ENCODE results near the gene UCK2. TPM values are rescaled to one million over a fixed set of nuclear protein-coding genes. Genes with fewer than 3 reads are reported as not detected.

The UCK2 gene
- total RNA-seq, 1 experiment from 2014 or later: 158 TPM

DNA sequence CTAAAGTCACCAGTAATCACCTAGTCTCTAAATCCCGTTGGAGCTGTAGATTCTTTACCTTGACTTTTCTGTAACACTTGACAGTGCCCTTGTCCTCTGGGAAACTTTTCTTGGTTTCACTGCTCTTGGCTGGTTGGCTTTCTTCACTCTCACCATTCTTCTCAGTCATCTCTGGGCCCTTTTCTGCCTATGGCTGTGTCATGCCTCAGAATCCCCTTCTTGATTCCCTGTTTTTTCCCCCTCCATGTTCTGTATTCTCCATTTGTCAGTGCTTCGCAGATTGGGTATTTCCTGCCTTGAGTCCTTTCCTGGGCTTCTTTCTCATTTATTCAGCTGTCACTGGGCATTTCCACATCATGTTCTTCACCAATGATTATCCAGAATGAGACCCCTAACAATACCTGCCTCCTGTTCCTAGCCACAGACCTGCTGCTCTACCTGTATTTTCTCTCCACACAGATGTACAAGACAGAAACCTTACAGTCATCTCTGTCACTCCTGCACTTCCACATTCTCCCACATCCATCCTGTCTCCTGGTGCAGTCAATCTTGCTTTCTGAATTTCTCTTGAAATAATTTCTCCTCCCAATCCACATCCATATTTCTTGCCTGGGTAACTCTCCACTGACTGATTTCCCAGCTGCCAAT lies 14.7 kb downstream of the UCK2 start:
- H3K36me3 ChIP-seq (replicated peaks; ENCODE audit: control insufficient read depth, insufficient read depth, low read length): no peaks in the 10 kb centered on the region
- H3K4me3 ChIP-seq (ENCODE audit: insufficient read depth, low read depth, low read length): no peak overlapping the region
- no peak for DNase-seq
- no peaks in the 10 kb centered on the region for H3K27me3 ChIP-seq (ENCODE audit: control insufficient read depth, insufficient read depth, low read length)

DNA sequence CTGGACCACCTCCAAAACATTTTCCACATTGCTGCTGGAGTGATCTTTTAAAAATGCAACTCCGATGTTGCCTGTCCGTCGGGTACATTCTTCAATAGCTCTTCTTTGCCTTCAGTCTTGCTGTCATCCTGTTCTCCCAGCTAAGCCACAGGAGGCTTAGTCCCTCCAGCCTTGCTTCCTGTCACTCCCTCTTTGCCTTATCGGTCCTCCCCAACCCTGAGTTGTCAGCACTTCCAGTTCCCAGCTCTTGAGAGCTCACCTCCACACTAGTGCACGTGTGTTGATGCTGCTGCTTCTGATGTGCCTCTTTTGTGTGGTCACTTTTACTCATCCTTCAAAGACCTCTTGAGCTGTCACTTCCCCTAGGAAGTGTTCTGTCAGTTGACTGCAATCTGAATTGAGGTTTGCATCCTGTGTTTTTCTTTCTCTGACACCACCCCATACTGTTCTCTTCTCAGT lies 15.3 kb downstream of the UCK2 start:
- DNase-seq: no peak
- H3K4me3 ChIP-seq (ENCODE audit: insufficient read depth, low read depth, low read length): no peak overlapping the region
- H3K27me3 ChIP-seq (ENCODE audit: control insufficient read depth, insufficient read depth, low read length): no peaks in the 10 kb centered on the region

DNA sequence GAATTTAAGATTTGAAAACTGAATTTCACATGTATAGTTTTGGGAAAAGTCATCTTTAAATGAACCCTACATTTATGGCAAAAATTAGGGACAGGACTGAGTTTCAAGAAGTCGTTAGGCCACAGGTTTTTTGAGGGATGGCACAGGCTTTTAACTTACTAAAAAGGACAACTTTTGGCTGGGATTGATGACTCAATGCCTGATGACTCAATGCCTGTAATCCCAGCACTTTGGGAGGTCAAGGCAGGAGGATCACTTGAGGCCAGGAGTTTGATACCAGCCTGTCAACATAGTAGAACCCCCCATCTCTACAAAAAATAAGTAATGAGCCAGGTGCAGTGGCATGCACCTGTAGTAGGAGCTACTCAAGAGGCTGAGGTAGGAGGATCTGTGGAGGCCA lies 15.9 kb downstream of the UCK2 start:
- DNase-seq: no peak
- Histone ChIP-seq H3K4me3 (ENCODE audit: insufficient read depth, low read depth, low read length) (no peak overlapping the region), H3K27me3 (ENCODE audit: control insufficient read depth, insufficient read depth, low read length) (no peaks in the 10 kb centered on the region), H3K36me3 (replicated peaks; ENCODE audit: control insufficient read depth, insufficient read depth, low read length) (no peaks in the 10 kb centered on the region)

More for the DNA sequence above, 15.3 kb downstream of the UCK2 start:
- H3K36me3 ChIP-seq (replicated peaks; ENCODE audit: control insufficient read depth, insufficient read depth, low read length): no peaks in the 10 kb centered on the region

DNA sequence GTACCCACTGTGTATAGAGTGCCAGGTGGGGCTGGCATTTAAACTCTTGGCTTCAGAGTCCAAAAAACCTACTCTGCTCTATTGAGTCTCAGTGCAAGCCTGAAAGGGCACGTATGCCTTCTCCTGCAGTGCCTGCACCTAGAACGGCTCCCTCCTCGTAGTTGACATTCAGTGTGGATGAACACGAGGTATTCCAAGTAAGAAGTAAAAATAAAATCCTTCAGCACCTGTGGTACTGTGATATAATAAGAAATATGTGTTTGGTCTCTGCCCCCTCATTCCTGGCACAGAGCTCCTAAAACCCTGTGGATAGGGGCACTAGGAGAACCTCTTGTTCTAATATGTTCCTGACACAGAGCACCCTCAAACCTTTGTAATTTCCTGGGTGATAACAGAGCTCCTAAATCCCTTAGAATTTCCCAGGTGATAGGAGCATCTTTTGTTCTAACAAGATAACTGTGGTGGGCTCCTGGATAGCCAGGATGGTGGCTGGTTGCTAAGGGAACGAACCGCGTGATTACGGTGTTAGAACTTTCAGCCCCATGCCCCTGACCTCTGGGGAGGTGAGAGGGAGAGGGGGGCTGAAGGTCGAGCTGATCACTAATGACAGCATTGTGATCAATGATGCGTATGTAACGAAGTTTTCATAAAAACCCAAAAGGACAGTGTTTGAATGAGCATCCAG lies 16.8 kb downstream of the UCK2 start:
- Histone ChIP-seq H3K27me3 (ENCODE audit: control insufficient read depth, insufficient read depth, low read length) (no peaks in the 10 kb centered on the region), H3K4me3 (ENCODE audit: insufficient read depth, low read depth, low read length) (no peak overlapping the region), H3K36me3 (replicated peaks; ENCODE audit: control insufficient read depth, insufficient read depth, low read length) (no peaks in the 10 kb centered on the region)
- DNase-seq: no peak

DNA sequence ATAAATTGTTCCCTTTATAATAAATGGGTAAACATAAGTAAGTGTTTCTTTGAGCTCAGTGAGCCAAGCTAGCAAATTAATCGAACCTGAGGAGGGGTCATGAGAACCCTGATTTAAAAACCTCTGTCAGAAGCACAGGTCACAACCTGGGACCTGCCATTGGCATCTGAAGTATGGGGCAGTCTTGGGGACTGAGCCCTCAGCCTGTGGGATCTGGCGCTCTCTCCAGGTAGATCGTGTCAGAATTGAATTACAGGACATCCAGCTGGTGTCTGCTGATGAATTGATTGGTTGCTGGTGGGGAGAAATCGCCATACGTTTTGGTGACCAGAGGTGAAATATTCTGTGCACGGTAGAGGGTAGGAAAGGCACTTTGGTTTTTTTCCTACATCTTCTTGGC lies 17.5 kb downstream of the UCK2 start:
- H3K4me3 ChIP-seq (ENCODE audit: insufficient read depth, low read depth, low read length): no peak overlapping the region
- no peaks in the 10 kb centered on the region for H3K27me3 ChIP-seq (ENCODE audit: control insufficient read depth, insufficient read depth, low read length)
- DNase-seq: no peak
- H3K36me3 ChIP-seq (replicated peaks; ENCODE audit: control insufficient read depth, insufficient read depth, low read length): no peaks in the 10 kb centered on the region

DNA sequence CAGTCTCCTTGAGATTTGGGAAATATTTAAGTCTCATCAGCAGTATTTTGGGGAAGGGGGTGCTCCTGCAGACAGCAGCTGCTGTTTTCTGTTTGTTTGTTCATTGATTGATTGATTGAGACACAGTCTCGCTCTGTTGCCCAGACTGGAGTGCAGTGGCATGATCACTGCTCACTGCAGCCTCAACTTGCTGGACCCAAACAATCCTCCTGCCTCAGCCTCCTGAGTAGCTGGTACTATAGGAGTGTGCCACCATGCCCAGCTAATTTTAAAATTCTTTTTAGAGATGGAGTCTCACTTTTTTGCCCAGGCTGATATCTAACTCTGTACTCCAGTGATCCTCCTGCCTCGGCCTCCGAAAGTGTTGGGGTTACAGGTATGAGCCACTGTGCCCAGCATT lies 18.2 kb downstream of the UCK2 start:
- H3K36me3 ChIP-seq (replicated peaks; ENCODE audit: control insufficient read depth, insufficient read depth, low read length): no peaks in the 10 kb centered on the region
- H3K27me3 ChIP-seq (ENCODE audit: control insufficient read depth, insufficient read depth, low read length): no peaks in the 10 kb centered on the region
- DNase-seq: no peak
- H3K4me3 ChIP-seq (ENCODE audit: insufficient read depth, low read depth, low read length): no peak overlapping the region

DNA sequence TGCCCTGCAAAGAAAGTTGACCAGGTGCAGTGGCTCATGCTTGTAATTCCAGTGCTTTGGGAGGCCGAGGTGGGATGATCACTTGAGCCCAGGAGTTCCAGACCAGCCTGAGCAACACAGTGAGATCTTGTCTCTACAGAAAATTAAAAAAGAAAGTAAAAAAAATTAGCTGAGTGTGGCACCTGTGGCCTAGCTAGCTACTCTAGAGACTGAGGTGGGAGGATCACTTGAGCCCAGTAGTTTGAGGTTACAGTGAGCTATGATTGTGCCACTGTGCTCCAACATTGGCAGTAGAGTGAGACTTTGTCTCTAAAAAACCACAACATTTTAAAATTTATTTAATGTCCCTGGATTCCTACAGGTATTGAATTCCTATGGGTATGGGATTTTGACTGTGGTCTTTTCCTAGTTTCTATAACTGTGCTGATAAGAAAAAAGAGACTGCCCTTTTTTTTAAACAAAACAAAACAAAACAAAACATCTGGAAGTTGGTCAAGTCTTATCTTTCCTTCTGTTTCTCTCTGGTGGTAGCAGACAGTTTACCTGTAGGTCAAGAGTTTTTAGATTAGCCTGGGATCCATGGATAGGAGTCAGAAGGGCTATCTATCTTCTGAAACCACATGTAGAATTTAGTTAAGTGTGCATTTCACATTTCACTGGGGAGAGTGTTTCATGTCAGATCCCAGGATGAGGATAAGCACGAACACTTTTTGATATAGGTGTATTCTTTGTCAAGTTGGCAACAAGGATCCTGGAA lies 18.8 kb downstream of the UCK2 start:
- no peaks in the 10 kb centered on the region for H3K27me3 ChIP-seq (ENCODE audit: control insufficient read depth, insufficient read depth, low read length)
- no peak overlapping the region for H3K4me3 ChIP-seq (ENCODE audit: insufficient read depth, low read depth, low read length)
- no peaks in the 10 kb centered on the region for H3K36me3 ChIP-seq (replicated peaks; ENCODE audit: control insufficient read depth, insufficient read depth, low read length)
- no peak for DNase-seq

DNA sequence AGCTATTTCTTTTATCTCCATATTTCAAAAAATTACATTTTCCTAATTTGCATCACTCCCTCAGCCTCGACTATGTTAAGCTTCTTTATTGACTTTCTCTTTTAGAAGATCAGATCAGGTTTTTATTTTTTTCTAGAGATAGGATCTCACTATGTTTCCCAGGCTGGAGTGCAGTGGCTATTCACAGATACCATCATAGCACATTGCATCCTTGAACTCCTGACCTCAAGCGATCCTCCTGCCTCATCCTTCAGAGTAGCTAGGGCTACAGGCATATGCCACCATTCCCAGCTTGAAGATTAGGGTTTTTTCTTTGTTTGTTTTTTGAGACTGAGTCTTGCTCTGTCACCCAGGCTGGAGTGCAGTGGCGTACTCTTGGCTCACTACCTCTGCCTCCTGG lies 20.1 kb downstream of the UCK2 start:
- Histone ChIP-seq H3K27me3 (ENCODE audit: control insufficient read depth, insufficient read depth, low read length) (no peaks in the 10 kb centered on the region), H3K36me3 (replicated peaks; ENCODE audit: control insufficient read depth, insufficient read depth, low read length) (no peaks in the 10 kb centered on the region), H3K4me3 (ENCODE audit: insufficient read depth, low read depth, low read length) (no peak overlapping the region)
- no peak for DNase-seq

DNA sequence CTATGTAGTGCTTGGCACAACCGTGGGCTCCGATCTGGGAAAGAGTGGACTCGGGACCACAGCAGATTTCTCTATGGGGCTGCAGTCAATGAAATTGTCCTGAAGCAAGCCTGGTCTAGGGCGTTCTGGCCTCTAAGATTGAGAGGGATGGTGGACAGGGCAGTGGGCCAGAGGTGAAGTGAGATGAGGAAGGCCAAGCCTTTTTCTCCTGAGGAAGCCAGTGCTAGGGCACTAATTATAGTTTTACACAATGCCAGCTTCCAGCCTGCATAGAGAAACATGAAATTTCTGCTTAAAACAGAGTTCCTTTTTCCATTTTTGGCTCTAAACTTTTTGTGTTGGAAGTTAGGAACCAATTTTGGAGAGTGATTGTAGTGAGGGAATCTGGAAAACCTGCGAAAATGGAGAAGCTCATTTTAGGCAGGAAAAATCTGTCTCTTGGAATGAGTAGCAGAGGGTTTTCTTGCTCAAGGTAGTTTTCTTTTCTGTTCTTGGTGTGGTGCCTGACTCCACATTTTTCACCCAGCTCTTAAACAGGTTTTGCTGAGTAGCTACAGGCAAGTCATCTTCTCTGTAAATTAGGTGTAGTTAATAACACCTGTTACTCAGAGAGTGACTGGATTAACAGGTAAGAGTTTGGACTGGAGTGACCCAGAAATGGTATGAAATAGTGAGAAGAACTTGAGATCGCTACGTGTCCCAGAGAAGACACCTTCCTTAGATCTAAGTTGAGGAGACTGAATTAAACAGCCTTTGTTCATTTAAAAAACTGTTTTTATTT lies 22.1 kb downstream of the UCK2 start:
- H3K4me3 ChIP-seq (ENCODE audit: insufficient read depth, low read depth, low read length): no peak overlapping the region
- no peaks in the 10 kb centered on the region for H3K27me3 ChIP-seq (ENCODE audit: control insufficient read depth, insufficient read depth, low read length)
- DNase-seq: no peak
- no peaks in the 10 kb centered on the region; the same call in 1 of the 2 replicates for H3K36me3 ChIP-seq (replicated peaks; ENCODE audit: control insufficient read depth, insufficient read depth, low read length)

DNA sequence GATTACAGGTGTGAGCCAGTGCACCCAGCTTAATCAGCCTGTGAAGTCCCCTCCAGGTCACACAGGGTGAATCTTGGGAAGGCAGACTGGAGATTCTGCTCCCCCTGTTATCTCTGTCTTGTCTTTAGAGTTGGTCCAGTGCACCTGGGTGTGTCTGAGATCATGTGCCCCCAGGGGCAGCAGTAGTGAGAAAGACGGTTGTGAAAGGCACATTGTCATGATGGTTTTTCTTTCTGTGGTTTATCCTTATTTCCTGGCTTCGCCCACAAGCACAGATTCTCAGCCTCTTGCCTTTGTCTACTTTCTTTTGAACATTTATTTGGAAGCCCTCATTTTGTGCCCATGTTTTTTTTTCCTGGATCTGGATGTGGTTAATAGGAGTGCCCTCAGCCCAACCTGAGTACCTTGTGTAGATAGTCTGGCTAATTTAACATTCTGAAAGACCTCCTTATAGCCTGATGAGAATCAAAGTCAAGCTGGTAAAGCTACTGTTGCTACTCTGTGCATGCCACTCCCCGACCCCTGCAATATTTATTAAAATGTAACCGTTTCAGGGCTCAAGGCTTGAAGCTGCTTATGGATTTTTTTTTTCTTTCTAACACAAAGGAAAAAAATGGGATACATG lies 23.7 kb downstream of the UCK2 start:
- H3K36me3 ChIP-seq (replicated peaks; ENCODE audit: control insufficient read depth, insufficient read depth, low read length): no peaks in the 10 kb centered on the region; the same call in 1 of the 2 replicates
- no peak for DNase-seq
- H3K4me3 ChIP-seq (ENCODE audit: insufficient read depth, low read depth, low read length): no peak overlapping the region
- no peaks in the 10 kb centered on the region for H3K27me3 ChIP-seq (ENCODE audit: control insufficient read depth, insufficient read depth, low read length)

DNA sequence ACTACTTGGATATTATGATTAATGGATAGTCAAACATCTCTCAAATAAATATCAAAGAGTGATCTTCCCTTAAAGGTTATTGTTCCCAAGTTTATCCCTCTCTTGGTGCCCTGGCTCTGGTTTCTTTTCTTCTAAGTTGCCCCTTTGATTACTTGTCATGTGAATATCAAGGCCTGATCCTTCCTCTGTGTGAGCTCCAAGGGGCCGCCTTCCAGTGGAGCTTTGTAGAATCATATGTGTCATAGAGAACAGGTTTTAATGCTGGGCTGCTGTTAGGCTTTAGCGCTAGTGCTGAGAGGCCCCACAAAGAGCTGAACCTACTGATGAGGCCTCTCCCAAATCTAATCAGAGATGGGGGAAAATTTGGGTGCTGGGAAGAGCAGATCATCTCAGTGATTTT lies 25.5 kb downstream of the UCK2 start:
- Histone ChIP-seq H3K27me3 (ENCODE audit: control insufficient read depth, insufficient read depth, low read length) (no peaks in the 10 kb centered on the region), H3K4me3 (ENCODE audit: insufficient read depth, low read depth, low read length) (no peak overlapping the region), H3K36me3 (replicated peaks; ENCODE audit: control insufficient read depth, insufficient read depth, low read length) (no peaks in the 10 kb centered on the region; the same call in 1 of the 2 replicates)
- no peak for DNase-seq

DNA sequence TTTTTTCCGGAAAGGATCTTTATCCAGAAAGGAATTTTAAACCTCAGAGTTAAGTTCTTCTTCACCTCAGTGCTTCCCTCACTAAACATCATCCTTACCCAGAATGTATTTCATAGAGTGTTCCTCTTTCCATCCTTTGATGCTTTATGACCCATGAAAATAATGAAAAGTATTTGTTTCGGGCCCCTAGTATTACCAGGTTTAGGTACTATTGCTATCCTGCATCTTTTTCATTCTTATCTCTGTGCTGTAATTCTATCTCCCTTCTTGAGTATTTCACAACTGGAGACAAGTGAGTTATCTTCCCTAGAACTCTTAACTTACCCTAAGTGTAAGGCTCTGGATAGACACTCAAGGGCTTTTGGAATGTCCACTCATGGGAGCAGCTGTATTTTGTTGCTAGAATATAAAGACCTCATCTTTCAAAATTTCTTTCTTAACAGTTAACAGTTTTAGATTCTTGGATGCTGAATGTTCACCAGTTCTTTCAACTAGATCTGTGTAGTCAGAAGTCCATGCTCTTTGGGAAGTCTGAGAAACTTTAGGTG lies 26.2 kb downstream of the UCK2 start:
- H3K4me3 ChIP-seq (ENCODE audit: insufficient read depth, low read depth, low read length): no peak overlapping the region
- no peaks in the 10 kb centered on the region for H3K27me3 ChIP-seq (ENCODE audit: control insufficient read depth, insufficient read depth, low read length)
- no peak for DNase-seq
- no peaks in the 10 kb centered on the region; the same call in 1 of the 2 replicates for H3K36me3 ChIP-seq (replicated peaks; ENCODE audit: control insufficient read depth, insufficient read depth, low read length)

DNA sequence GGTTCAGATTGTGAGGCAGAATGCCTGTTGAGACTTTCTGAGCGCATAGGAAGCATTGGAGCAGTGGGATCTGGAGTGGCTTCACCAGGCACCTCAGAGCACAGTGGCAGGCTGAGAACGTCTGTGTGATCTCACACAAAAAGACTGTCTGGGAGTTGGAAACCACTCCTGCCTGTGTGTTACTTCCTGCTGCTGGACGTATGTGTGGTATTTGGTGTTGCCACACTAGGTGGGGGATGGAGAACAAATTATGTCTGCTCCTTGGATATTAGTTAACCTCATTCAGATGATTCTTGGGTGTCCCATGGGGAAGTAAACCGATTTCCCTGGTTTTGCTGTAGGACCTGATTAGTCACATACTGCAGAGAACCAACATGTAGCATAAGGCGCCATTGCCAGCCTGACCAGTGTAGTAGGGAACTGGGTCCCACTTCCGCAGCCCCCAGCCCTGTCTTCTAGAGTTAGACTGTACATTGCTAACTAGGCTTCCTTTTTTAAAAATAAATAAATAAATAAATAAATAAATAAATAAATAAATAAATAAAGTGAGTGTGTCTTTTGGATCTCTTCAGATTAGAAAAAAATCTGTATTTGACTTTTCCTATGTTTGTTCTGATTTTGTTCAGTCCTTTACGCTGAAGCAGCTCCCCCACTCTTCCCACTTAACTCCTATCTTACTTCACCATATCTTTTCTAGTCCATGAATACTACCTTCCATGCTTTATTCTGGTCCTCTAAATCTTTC lies 26.9 kb downstream of the UCK2 start:
- DNase-seq: no peak
- H3K4me3 ChIP-seq (ENCODE audit: insufficient read depth, low read depth, low read length): no peak overlapping the region

More for the DNA sequence above, 26.9 kb downstream of the UCK2 start:
- H3K36me3 ChIP-seq (replicated peaks; ENCODE audit: control insufficient read depth, insufficient read depth, low read length): no peaks in the 10 kb centered on the region; the same call in 1 of the 2 replicates
- H3K27me3 ChIP-seq (ENCODE audit: control insufficient read depth, insufficient read depth, low read length): no peaks in the 10 kb centered on the region
